ENCODE data around the gene ARL15.
A peak's percentile ranks its signal among the peaks of the same experiment; 100 is the strongest.

Gene ARL15

GRCh38 chr5:54222336-54222735, 88.0 kb downstream of the ARL15 start:
- H3K4me3 ChIP-seq = no peak overlapping the region
- TF ChIP-seq EZH2 (IDR thresholded peaks at IDR 0.05) = no peak
- no peak for TF ChIP-seq POLR2AphosphoS5 (IDR thresholded peaks at IDR 0.05; ENCODE audit: borderline replicate concordance, low read depth, low read length)
- no peak for TF ChIP-seq FOXP2 (optimal IDR thresholded peaks at IDR 0.05; ENCODE audit: control extremely low read depth, extremely low read length, insufficient read depth)
- H3K9me3 ChIP-seq (ENCODE audit: low read depth, low read length) = no peaks in the 10 kb centered on the region
- no peak for DNase-seq (ENCODE audit: low read depth, low spot score)
- no peaks in the 10 kb centered on the region for H3K36me3 ChIP-seq (ENCODE audit: insufficient read depth, low read length)
- no peak overlapping the region for H3K9ac ChIP-seq (ENCODE audit: insufficient read length)
- no peak overlapping the region for H3K27ac ChIP-seq

- Histone ChIP-seq H3K36me3 (ENCODE audit: insufficient read depth, low read length) (no peaks in the 10 kb centered on the region), H3K9ac (ENCODE audit: insufficient read length) (no peak overlapping the region), H3K27ac (no peak overlapping the region), H3K9me3 (ENCODE audit: low read depth, low read length) (no peaks in the 10 kb centered on the region), H3K4me3 (no peak overlapping the region)
- TF ChIP-seq POLR2AphosphoS5 (IDR thresholded peaks at IDR 0.05; ENCODE audit: borderline replicate concordance, low read depth, low read length) (no peak), FOXP2 (optimal IDR thresholded peaks at IDR 0.05; ENCODE audit: control extremely low read depth, extremely low read length, insufficient read depth) (no peak), EZH2 (IDR thresholded peaks at IDR 0.05) (no peak)
- DNase-seq (ENCODE audit: low read depth, low spot score) = no peak
Measured at GRCh38 chr5:54221135-54221534, 89.2 kb downstream of the ARL15 start.

GRCh38 chr5:54220230-54221040, 89.9 kb downstream of the ARL15 start:
- no peak for DNase-seq (ENCODE audit: low read depth, low spot score)
- Histone ChIP-seq H3K36me3 (ENCODE audit: insufficient read depth, low read length) (no peaks in the 10 kb centered on the region), H3K9me3 (ENCODE audit: low read depth, low read length) (no peaks in the 10 kb centered on the region), H3K27ac (no peak overlapping the region), H3K9ac (ENCODE audit: insufficient read length) (no peak overlapping the region), H3K4me3 (no peak overlapping the region)
- no peak for TF ChIP-seq FOXP2 (optimal IDR thresholded peaks at IDR 0.05; ENCODE audit: control extremely low read depth, extremely low read length, insufficient read depth)
- no peak for TF ChIP-seq EZH2 (IDR thresholded peaks at IDR 0.05)
- no peak for TF ChIP-seq POLR2AphosphoS5 (IDR thresholded peaks at IDR 0.05; ENCODE audit: borderline replicate concordance, low read depth, low read length)

- no peak overlapping the region for H3K27ac ChIP-seq
- H3K9me3 ChIP-seq (ENCODE audit: low read depth, low read length) = no peaks in the 10 kb centered on the region
- H3K4me3 ChIP-seq = no peak overlapping the region
- TF ChIP-seq POLR2AphosphoS5 (IDR thresholded peaks at IDR 0.05; ENCODE audit: borderline replicate concordance, low read depth, low read length) (no peak), EZH2 (IDR thresholded peaks at IDR 0.05) (no peak), FOXP2 (optimal IDR thresholded peaks at IDR 0.05; ENCODE audit: control extremely low read depth, extremely low read length, insufficient read depth) (no peak)
- H3K9ac ChIP-seq (ENCODE audit: insufficient read length) = no peak overlapping the region
- DNase-seq (ENCODE audit: low read depth, low spot score) = peak; percentile 73
- no peaks in the 10 kb centered on the region for H3K36me3 ChIP-seq (ENCODE audit: insufficient read depth, low read length)
Measured at GRCh38 chr5:54217826-54218503, 92.4 kb downstream of the ARL15 start.

- DNase-seq (ENCODE audit: low read depth, low spot score) = no peak
- Histone ChIP-seq H3K9ac (ENCODE audit: insufficient read length) (no peak overlapping the region), H3K27ac (no peak overlapping the region), H3K4me3 (no peak overlapping the region), H3K36me3 (ENCODE audit: insufficient read depth, low read length) (no peaks in the 10 kb centered on the region), H3K9me3 (ENCODE audit: low read depth, low read length) (no peaks in the 10 kb centered on the region)
- TF ChIP-seq EZH2 (IDR thresholded peaks at IDR 0.05) (no peak), FOXP2 (optimal IDR thresholded peaks at IDR 0.05; ENCODE audit: control extremely low read depth, extremely low read length, insufficient read depth) (no peak), POLR2AphosphoS5 (IDR thresholded peaks at IDR 0.05; ENCODE audit: borderline replicate concordance, low read depth, low read length) (no peak; the same call in 1 of the 2 replicates)
Measured at GRCh38 chr5:54215233-54215736, 95.1 kb downstream of the ARL15 start.

- Histone ChIP-seq H3K9me3 (ENCODE audit: low read depth, low read length) (no peaks in the 10 kb centered on the region), H3K36me3 (ENCODE audit: insufficient read depth, low read length) (no peaks in the 10 kb centered on the region)
Measured at GRCh38 chr5:54214722-54215121, 95.7 kb downstream of the ARL15 start.

GRCh38 chr5:54212331-54212730, 98.0 kb downstream of the ARL15 start:
- no peak overlapping the region for H3K4me3 ChIP-seq
- H3K9ac ChIP-seq (ENCODE audit: insufficient read length) = no peak overlapping the region
- DNase-seq (ENCODE audit: low read depth, low spot score) = no peak
- no peak overlapping the region for H3K27ac ChIP-seq
- no peaks in the 10 kb centered on the region for H3K9me3 ChIP-seq (ENCODE audit: low read depth, low read length)
- H3K36me3 ChIP-seq (ENCODE audit: insufficient read depth, low read length) = no peaks in the 10 kb centered on the region
- TF ChIP-seq FOXP2 (optimal IDR thresholded peaks at IDR 0.05; ENCODE audit: control extremely low read depth, extremely low read length, insufficient read depth) = no peak
- no peak for TF ChIP-seq POLR2AphosphoS5 (IDR thresholded peaks at IDR 0.05; ENCODE audit: borderline replicate concordance, low read depth, low read length)
- TF ChIP-seq EZH2 (IDR thresholded peaks at IDR 0.05) = no peak

More at GRCh38 chr5:54214722-54215121, 95.7 kb downstream of the ARL15 start:
- TF ChIP-seq EZH2 (IDR thresholded peaks at IDR 0.05) (no peak), POLR2AphosphoS5 (IDR thresholded peaks at IDR 0.05; ENCODE audit: borderline replicate concordance, low read depth, low read length) (no peak), FOXP2 (optimal IDR thresholded peaks at IDR 0.05; ENCODE audit: control extremely low read depth, extremely low read length, insufficient read depth) (no peak)
- Histone ChIP-seq H3K4me3 (no peak overlapping the region), H3K27ac (no peak overlapping the region), H3K9ac (ENCODE audit: insufficient read length) (no peak overlapping the region)
- DNase-seq (ENCODE audit: low read depth, low spot score) = no peak

GRCh38 chr5:54211912-54212311, 98.5 kb downstream of the ARL15 start:
- H3K27ac ChIP-seq = no peak overlapping the region
- H3K4me3 ChIP-seq = no peak overlapping the region
- no peaks in the 10 kb centered on the region for H3K36me3 ChIP-seq (ENCODE audit: insufficient read depth, low read length)
- no peaks in the 10 kb centered on the region for H3K9me3 ChIP-seq (ENCODE audit: low read depth, low read length)
- TF ChIP-seq POLR2AphosphoS5 (IDR thresholded peaks at IDR 0.05; ENCODE audit: borderline replicate concordance, low read depth, low read length) (no peak), FOXP2 (optimal IDR thresholded peaks at IDR 0.05; ENCODE audit: control extremely low read depth, extremely low read length, insufficient read depth) (no peak), EZH2 (IDR thresholded peaks at IDR 0.05) (no peak)
- no peak overlapping the region for H3K9ac ChIP-seq (ENCODE audit: insufficient read length)
- no peak for DNase-seq (ENCODE audit: low read depth, low spot score)
